ENCODE data around the gene CFAP70. TPM values are rescaled to one million over a fixed set of nuclear protein-coding genes. Genes with fewer than 3 reads are reported as not detected.
"Not testable (repeated sequence)": the region's sequence is repeated elsewhere in the genome, so short reads cannot be mapped to it uniquely, and the experiment has no call there.

CFAP70 gene
- 1.5 TPM for total RNA-seq
- long read RNA-seq, partial matches to known transcripts, result 0 of 1 reads
- long read RNA-seq, other reads (novel, unspliced or antisense), result 1 of 1 reads

DNA sequence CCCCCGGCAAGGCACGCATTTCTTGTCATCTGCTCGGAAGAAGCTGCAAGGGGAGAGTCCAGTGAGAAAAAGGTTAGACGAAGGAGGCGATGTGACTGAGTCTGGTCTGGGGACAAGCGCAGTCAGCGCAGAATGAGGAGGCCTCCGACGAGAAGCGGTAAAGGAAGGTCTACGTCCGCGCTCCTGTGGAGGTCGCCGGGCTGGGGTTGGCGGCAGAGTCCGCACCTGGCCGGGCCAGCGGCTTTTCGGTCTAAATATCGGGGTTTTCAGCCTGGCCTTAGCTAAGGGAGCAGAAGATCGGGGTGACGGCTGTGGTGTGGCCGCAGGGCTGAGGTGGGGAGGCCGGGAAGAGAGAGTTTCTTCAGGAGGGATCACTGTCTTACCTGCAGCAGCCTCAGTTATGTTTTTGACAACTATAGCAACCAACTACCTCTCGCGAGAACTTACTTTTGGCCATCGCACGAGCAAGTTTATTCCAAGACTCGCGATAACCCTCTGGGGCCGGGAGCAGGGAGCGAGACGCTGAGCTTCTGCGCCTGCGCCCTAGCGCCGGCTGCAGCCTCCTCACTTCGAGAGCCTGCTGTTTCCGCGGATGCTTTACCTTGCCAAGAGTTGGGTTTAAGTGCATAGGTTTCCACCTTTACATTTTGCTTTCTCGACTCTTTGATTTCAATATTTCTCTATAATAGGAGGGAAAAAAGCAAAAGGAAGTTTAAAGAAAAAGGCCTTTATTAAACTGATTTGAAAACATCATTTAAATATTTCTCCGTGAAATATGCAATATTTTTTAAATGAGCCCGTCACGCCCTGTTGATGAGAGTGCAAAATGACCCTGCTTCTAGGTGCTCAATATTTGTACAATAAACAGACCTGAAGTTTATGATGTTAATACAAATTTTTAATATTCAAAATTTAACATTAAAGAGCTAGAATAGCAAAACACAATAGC lies at the start of gene CFAP70:
TSS of gene CFAP70 (minus strand) at position 534 of the 949 bp plus-strand sequence. CDS start 4,068 bp downstream, outside the sequence.
- intact Hi-C loops (cut with DNase I), result no loop called here
- ATAC-seq (ENCODE audit: poor library complexity) (peak; percentile 98), DNase-seq (peak; percentile 93)

DNA sequence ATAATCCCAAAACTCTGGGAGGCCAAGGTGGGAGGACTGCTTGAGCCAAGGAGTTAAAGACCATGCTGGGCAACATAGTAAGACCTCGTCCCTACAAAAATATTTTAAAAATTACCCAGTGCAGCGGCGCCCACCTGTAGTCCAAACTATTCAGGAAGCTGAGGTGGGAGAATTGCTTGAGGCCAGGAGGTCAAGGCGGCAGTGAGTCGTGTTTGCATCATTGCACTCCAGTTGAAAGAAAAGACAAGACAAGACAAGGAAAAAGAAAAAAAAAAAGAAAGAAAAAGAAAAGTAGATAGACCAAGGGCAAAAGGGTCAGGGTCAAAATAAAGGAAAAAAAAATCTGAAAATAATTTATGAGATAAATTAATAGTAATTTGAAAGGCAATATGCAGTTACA lies 49.4 kb upstream of the CFAP70 start:
- no peak for ATAC-seq (ENCODE audit: poor library complexity)
- intact Hi-C loops (cut with DNase I), result no loop called here
- DNase-seq, result no peak

DNA sequence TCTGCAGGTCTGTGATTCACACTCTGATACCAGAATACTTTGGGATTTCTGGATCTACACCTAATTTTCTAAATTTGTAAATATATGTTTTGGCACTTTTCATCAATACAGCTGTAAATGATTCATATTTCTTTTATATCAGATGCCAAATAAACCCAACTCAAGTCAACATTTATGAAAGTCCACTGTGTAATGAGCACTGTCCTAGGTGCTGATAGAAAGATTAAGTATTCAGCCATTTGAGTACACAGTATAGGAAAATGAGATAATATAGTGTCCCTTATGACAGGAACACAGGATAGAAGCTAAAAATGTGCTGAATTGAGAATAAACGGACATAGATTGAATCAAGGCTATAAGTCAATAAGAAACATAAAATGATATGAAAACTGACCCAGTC lies 48.8 kb upstream of the CFAP70 start:
- intact Hi-C loops (cut with DNase I), result no loop called here
- ATAC-seq (ENCODE audit: poor library complexity) (no peak), DNase-seq (no peak)

DNA sequence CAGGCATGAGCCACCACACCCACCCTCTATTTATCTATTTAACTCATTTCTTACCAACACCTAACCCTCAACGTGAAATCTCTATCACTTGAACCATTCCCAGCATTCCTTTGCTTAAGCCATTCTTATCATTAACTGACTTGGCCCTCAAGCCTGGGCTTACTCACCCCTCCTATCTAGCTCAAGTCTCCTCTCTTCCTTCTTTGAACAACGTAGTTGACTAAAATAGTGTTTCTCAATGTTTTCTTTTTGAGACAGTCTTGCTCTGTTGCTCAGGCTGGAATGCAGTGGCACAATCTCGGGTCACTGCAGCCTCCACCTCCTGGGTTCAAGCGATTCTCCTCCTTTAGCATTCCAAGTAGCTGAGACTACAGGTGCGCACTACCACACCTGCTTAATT lies 48.2 kb upstream of the CFAP70 start:
- ATAC-seq (ENCODE audit: poor library complexity), result no peak

DNA sequence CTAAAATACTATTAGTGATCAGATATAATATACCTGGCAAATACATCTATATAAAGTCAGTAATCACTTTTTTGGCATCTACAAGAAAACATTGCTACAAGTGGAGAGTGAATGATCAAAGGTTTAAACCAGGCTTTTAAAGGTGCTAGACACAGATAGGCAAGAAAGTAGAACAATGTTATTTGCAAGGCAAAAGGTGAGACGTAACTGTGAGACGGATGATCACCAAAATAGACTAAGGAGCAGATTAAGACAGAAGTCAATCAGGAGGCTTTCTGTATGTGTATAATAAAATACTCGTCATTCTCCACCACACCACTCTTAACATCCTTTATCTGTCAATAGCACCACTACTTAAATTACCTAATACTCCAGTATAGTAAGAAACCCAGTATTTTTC lies 46.9 kb upstream of the CFAP70 start:
- ATAC-seq (ENCODE audit: poor library complexity) (no peak), DNase-seq (no peak)
- intact Hi-C loops (cut with DNase I), result no loop called here

More for the DNA sequence above, 48.2 kb upstream of the CFAP70 start:
- DNase-seq, result no peak
- intact Hi-C loops (cut with DNase I), result no loop called here

DNA sequence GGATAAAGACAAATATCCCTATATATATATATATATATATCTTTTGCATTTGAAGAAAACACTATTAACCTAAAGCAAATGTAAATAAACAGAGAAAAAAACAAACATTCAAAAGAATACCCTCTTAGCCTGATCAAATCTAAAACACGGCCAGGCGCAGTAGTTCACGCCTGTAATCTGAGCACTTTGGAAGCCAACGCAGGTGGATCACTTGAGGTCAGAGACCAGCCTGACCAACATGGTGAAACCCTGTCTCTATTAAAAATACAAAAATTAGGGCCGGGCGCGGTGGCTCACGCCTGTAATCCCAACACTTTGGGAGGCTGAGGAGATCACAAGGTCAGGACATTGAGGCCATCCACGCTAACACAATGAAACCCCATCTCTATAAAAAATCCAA lies 46.0 kb upstream of the CFAP70 start:
- DNase-seq (no peak), ATAC-seq (ENCODE audit: poor library complexity) (no peak)
- intact Hi-C loops (cut with DNase I), result no loop called here

DNA sequence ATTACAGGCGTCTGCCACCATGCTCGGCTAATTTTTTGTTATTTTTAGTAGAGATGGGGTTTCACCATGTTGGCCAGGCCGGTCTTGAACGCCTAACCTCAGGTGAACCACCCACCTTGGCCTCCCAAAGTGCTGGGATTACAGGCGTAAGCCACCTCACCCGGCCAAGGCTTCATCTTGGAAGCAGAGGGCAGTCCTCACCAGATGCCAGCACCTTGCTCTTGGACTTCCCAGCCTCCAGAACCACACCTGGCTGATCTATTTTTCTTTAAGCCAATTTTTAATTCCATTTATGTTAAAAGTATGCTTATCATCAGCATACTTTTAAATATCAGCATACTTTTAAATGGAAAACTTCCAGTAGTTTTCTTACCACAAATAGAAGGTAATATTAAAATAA lies 43.0 kb upstream of the CFAP70 start:
- intact Hi-C loops (cut with DNase I), result no loop called here
- DNase-seq, result no peak
- no peak for ATAC-seq (ENCODE audit: poor library complexity)

DNA sequence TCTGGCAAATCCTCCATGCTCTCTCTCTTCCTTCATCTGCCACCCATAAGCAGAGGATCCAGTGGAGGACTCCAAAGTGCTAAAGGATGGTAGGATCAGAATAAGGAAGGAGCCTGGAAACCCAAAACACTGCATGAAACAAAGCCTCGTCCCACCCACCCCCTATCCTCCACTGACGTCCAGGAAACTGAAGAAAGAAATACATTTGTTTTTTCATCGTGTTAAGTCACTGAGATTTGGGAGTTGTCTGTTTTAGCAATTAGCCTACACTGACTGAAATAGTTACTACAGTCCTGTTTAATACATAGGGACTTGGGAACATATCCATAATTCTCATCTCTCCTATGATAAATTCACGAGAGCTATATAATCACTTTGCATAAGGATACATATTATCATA lies 40.4 kb upstream of the CFAP70 start:
- DNase-seq, result no peak
- no peak for ATAC-seq (ENCODE audit: poor library complexity)
- intact Hi-C loops (cut with DNase I), result no loop called here

DNA sequence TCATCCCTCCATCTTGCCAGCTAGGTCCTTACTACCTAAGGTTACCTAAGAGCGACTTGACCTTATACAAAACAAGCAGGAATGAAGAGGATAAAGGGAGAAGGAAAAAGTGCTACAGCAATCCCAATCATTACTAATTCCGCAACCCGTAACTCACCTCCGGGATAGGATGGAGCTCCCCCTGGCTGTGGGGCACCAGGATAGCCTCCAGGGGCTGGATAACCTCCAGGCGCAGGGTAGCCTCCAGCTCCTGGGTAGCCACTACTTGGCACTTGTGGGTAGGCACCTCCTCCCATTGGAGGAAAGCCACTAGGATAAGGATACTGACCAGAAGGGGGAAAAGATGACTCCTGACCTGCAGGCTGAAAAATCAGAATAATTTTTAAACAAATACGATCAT lies 39.4 kb upstream of the CFAP70 start:
- intact Hi-C loops (cut with DNase I), result no loop called here
- DNase-seq, result no peak
- ATAC-seq (ENCODE audit: poor library complexity), result no peak

DNA sequence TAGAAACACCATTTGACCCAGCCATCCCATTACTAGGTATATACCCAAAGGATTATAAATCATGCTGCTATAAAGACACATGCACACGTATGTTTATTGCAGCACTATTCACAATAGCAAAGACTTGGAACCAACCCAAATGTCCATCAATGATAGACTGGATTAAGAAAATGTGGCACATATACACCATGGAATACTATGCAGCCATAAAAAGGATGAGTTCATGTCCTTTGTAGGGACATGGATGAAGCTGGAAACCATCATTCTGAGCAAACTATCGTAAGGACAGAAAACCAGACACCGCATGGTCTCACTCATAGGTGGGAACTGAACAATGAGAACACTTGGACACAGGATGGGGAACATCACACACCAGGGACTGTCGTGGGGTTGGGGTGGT lies 35.7 kb upstream of the CFAP70 start:
- ATAC-seq (ENCODE audit: poor library complexity); DNase-seq; intact Hi-C loops (cut with DNase I): not testable (repeated sequence)

DNA sequence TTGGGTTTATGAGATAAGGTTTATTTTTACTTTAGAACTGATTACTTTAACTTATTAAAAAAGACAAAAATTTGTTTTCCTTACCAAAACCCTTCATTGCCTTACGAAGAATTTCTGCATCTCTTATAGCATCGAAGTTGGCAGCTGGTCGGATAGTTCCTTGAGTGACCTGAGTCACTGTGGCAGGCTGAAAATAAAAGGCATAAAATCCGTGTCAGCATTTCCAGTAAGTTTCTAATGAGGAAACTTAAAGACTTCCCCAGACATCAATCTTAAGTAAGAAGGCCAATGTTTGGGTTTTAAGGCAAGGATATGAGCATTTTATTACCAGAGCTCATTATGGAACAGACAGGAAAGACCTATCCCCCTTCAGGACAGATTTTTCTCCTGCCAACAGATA lies 29.6 kb upstream of the CFAP70 start:
- intact Hi-C loops (cut with DNase I), result no loop called here
- no peak for ATAC-seq (ENCODE audit: poor library complexity)
- DNase-seq, result no peak

DNA sequence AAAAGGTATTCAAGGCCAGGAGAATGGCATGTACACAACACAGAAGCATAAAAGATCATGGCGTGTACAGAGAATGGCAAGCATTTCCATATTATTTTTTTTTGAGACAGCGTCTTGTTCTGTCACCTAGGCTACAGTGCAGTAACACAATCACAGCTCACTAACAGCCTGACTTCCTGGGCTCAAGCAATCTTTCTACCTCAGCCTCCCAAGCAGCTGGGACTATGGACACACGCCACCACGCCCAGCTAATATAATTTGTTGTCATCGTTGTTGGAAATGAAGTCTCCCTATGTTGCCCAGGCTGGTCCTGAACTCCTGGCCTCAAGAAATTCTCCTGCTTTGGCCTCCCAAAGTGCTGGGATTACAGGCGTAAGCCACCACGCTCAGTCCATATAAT lies 27.9 kb upstream of the CFAP70 start:
- no peak for ATAC-seq (ENCODE audit: poor library complexity)
- no peak for DNase-seq
- intact Hi-C loops (cut with DNase I), result no loop called here

DNA sequence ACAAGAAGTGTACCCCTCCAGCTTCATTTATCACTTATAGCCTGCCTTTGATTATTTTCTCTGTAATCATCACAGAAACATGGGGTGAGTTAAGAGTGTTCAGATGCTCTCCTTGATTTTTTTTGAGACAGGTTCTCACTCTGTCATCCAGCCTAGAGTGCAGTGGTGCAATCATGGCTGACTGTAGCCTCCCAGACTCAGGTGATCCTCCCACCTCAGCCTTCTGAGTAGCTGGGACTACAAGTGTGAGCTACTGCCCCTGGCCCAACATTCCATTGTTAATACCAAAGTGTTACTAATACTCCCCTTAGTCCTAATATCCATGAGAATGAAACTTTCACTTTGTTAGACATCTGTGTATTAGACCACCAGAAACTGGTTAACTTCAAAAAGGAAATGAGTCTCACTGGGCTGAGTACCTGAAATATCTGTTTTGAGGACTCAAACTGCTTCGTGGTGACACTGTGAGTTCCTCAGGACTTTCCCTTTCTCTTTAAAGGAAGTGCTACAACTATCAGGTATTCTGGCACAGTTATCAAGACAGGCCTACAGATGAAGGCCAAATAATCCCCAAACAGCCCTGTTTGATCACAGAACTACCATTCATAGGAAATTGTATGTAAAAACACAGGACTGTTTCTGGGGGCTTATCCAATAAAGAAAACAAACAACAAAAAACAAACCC lies 20.5 kb upstream of the CFAP70 start:
- ATAC-seq (ENCODE audit: poor library complexity), result no peak
- intact Hi-C loops (cut with DNase I), result no loop called here

DNA sequence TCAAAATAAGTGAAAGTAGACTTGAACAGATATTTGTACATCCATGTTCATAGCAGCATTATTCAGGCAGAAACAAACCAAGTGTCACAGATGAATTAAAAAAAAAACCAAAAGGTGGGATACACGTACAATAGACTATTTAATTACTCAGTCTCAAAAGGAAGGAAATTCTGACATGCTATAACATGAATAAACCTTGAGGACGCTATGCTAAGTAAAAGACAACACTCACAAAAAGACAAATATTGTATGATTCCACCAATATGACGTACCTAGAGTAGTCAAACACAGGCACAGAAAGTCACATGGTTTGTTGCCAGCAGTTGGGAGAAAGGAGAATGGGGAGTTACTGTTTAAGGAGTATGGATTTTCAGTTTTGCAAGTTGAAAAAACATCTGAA lies 18.0 kb upstream of the CFAP70 start:
- ATAC-seq (ENCODE audit: poor library complexity) (no peak), DNase-seq (no peak)
- intact Hi-C loops (cut with DNase I), result no loop called here

More for the DNA sequence above, 20.5 kb upstream of the CFAP70 start:
- no peak for DNase-seq

DNA sequence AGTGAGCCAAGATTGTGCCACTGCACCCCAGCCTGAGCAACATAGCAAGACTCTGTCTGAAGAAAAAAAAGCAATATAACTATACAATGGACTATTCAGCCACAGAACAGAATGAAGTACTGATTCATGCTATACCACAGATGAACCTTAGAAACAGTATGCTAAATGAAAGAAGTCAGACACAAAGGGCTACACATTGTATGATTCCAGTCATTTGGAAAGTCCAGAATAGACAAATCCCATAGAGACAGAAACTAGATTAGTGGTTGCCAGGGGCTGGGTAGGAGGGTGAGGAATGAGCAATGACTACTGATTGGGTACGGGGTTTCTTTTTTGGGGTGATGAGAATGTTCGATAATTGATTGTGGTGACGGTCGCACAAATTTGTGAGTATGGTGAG lies 9.6 kb upstream of the CFAP70 start:
- no peak for ATAC-seq (ENCODE audit: poor library complexity)
- intact Hi-C loops (cut with DNase I), result no loop called here
- DNase-seq, result no peak

DNA sequence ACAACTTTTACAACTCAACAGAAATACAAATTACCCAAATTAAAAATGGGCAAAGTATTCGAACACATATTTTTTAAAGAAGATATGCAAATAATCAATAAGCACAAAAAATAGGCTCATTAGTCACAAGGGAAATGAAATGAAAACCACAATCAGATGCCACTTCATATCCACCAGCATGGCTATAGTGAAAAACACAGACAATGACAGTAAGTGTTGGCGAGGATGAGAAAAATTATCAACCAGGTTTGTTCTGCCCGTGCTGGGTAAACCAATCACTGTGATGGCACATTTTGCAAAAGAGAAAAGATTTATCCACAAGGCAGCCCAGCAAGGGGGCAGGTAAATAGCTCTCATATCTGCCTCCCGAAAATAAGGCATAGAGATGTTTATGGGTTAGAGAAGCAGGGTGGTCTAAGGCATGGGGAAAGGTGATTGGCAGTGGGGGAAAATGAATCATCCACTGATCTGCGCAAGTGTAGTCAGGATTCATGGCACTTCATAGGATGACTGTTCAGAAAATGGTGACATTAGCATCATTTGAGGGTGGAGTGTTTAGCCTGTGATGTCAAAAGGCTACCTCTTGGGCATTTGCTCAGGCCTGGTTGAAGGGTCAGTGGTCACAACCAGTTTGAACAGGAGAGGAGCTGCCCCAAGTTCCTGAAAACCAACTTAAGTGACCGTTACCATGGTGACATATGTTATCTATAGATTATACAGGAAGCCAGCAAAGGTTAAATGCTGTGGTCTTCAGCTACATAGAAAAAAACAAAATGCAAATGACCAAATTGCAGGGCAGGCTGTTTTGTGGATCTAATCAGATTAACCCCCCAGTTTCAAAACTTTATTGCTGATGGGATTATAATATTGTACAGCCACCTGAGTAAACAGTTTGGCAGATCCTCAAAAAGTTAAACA lies 8.0 kb upstream of the CFAP70 start:
- ATAC-seq (ENCODE audit: poor library complexity) (no peak), DNase-seq (no peak)
- intact Hi-C loops (cut with DNase I), result no loop called here

DNA sequence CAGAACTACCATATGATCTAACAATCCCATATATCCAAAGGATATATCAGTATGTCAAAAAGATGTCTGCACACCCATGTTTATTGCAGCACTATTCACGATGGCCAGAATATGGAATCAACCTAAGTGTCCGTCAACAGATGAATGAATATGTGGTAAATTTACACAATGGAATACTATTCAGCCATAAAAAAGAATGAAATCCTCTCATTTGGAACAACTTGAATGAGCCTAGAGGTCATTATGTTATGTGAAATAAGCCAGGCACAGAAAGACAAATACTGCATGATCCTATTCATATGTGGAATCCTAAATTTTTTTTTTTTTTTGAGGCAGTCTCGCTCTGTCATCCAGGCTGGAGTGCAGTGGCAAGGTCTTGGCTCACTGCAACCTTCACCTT lies 6.3 kb upstream of the CFAP70 start:
- ATAC-seq (ENCODE audit: poor library complexity), result no peak
- DNase-seq, result no peak
- intact Hi-C loops (cut with DNase I), result no loop called here

DNA sequence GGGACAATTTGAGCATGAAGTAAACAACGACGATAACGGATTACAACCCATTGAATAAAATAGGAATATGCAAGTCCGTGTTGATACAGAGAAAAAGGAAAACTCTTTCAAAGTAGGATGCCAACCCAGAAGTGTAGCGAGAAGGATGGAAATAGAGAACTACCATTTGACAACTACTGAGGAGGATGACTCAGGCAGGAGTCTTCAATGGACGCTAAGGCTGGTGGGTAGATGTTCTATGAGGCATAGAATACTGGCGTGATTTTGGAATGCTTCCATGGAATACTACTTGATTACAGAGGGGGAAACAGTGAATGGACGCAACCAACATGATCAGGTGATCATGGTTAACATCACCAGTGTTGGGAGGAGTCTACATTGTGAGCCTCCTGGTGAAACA lies 828 bp upstream of the CFAP70 start:
- no peak for ATAC-seq (ENCODE audit: poor library complexity)
- no peak for DNase-seq
- intact Hi-C loops (cut with DNase I), result no loop called here

DNA sequence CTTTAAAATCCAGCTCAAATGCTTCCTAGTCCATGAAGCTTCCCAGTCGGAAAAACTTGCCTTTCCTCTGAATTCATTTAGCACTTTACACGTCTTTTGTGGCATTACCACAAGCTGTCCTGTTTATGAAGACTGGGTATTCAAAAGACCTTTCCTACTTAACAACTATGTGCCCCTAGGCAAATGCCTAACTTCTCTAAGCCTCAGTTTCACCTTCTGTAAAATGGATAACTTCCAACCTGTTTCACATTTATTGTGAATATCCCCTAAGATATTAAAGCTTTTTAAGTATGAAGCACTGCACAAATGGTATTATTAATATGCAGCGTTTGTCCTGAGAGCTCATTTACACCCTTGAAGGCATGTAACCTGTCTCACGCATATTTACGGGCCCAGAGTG lies 843 bp downstream of the CFAP70 start:
- no peak for DNase-seq

More for the DNA sequence above, 843 bp downstream of the CFAP70 start:
- no peak for ATAC-seq (ENCODE audit: poor library complexity)
- intact Hi-C loops (cut with DNase I), result no loop called here

All from Right ventricle myocardium superior (tissue), 1 donor.